GM19397 (cell line): Measurements from ENCODE around the gene CMPK2.
"Not testable (repeated sequence)": the region's sequence is repeated elsewhere in the genome, so short reads cannot be mapped to it uniquely, and the experiment has no call there.

ENCODE experiments used
- ATAC-seq: cut with Tn5 transposase; IDR thresholded peaks from one replicate; pipeline ENCODE4 v1.9.1; 2021; ENCODE audit warnings: mild to moderate bottlenecking, moderate library complexity; ENCODE audit not compliant: unreplicated experiment

Gene CMPK2

GRCh38 chr2:6865346-6866274 is at the start of gene CMPK2:
Gene CMPK2 (minus strand): TSS chr2:6865907. CDS start chr2:6865696, 211 bp downstream.
- ATAC-seq: peak; percentile 76

DNA sequence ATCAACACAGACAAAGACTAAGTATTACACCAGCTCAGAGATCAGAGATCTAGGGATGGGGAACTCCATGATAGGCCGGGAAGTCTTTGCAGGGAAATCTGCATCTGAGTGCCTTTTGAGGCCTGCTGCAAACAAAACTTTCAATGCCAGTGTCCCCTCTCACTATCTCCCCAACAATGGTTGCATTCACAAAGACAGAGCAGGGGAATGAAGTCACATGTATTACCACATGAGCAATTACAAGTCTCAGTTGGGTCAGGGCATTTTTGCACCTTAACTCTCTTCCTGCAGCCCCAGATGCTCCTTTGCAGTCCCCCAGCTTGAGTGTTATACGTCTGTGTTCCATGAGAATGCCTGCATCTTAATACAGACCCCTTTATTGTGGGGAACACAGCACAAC is 49.7 kb upstream of the CMPK2 start:
- ATAC-seq: no peak

DNA sequence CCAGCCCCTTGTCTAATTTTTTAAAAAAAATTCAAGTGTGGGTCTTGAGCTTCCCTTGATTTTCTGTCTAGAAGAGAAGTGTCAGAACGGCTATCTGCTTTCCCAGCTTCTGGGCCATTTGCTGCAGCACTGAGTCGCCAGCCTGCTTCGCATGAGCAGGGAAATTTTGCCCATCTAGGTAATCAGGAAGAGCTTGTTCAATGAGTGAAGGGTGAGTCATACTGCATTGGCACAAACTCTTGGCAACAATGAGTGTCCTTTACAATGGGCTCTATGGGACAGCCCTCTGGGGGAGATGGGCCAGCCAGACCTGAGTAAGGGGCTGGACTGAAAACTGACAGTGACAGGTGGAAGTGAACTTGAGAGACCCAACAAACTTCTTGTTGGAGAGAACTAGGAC is 49.1 kb upstream of the CMPK2 start:
- no peak for ATAC-seq

DNA sequence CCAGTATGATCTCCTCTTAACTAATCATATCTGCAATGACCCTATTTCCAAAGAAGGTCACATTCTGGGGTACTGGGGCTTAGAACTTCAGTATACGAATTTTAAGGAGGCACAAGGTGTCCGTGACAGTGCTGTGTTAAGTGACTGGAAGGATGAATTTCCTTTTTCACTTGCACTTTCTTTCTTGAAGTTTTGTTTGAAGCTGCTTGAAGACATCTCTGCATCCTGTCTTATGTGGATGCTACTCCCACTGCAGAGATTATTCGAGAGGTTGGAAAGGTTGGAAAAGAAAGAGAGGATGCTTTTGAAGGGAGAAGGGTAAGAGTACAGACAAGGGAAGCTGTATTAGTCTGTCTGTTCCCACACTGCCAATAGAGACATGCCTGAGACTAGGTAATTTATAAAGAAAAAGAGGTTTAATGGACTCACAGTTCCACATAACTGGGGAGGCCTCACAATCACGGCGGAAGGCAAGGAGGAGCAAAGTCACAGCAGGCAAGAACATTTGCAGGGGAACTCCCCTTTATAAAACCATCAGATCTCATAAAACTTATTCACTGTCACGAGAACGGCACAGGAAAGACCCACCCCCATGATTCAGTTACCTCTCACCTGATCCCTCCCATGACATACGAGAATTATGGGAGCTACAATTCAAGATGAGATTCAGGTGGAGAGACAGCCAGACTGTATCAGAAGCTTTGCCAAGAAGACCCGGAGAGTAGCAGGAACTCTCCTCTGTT is 47.9 kb upstream of the CMPK2 start:
- ATAC-seq: no peak

- ATAC-seq: no peak
Observed at GRCh38 chr2:6911721-6912120, 46.0 kb upstream of the CMPK2 start.

GRCh38 chr2:6909431-6910385 is 44.0 kb upstream of the CMPK2 start:
- peak; percentile 98 for ATAC-seq

- ATAC-seq: no peak
Observed at GRCh38 chr2:6908291-6908690, 42.6 kb upstream of the CMPK2 start.

DNA sequence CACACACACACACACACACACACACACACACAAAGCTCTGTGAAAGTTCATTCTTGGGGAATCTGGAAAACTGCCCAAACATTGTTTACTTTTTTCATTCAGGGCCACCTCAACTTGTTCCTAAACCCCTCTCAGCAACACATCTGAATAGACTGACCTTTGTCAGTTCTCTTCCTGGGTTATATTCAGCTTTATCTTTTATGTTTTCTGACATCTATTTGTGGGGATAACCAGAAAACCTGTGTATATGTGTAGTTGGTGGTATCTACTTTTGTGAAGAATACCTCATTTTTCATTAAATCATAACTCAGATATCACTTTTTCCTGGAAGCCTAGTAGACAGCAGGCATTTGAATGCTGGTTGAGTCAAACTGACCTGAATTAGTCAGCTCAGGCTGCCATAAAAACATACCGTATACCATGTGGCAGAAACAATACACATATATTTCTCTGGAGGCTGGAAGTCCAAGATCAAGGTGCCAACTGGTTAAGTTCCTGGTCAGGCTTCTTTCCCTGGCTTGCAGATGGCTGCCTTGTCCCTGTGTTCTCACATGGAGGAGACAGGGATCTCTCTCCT is 40.5 kb upstream of the CMPK2 start:
- no peak for ATAC-seq

- ATAC-seq: no peak
Observed at GRCh38 chr2:6905668-6906067, 40.0 kb upstream of the CMPK2 start.

DNA sequence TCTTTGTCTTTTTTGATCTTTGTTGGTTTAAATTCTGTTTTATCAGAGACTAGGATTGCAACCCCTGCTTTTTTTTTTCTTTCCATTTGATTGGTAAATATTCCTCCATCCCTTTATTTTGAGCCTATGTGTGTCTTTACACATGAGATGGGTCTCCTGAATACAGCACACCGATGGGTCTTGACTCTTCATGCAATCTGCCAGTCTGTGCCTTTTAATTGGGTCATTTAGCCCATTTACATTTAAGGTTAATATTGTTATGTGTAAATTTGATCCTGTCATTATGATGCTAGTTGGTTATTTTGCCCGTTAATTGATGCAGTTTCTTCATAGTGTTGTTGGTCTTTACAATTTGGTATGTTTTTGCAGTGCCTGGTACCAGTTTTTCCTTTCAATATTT is 36.9 kb upstream of the CMPK2 start:
- not testable (repeated sequence) for ATAC-seq

GRCh38 chr2:6896930-6897759 is 31.4 kb upstream of the CMPK2 start:
- ATAC-seq: no peak

GRCh38 chr2:6893876-6894482 is 28.3 kb upstream of the CMPK2 start:
- no peak for ATAC-seq

DNA sequence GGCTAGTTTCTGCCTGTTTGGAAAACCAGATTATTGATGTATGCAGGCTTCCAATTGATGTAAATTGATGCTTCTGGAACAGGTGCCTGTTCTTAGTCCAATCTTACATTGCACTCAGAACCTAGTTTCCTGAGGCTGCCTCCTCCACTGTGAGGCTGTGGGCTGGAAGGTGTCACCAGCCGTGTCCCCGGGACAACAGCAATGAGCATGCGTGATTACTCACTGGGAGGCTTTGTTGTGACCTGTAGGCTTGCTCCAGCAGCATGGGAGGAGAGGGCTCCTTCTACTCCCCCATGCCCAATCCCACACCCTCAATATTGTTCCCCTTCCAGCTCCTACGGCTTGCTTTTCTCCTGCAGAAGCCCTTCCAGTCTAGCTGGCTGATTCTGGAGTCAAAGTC is 23.0 kb upstream of the CMPK2 start:
- no peak for ATAC-seq

DNA sequence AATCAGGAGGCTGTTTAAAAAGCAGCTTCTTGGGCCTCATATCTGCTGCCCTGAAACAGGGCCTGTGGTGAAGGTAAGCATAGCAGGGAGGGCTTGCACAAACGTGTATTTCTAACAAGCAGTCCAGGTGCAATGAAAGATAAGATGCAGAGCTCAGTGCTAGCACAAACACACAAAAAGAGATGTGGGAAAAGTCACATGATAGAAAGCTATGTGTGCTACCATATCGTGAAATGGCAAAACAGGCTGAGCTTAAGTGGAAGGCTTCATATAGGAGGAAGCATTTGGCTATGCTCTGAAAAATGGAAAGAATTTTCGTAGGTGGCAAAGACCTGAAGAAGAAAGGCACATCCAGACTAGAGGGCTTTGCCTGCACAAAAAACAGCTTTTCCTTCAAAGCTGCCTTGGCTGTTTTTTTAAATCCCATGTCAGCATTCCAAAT is 22.1 kb upstream of the CMPK2 start:
- no peak for ATAC-seq

- no peak for ATAC-seq
Observed at GRCh38 chr2:6885968-6886367, 20.3 kb upstream of the CMPK2 start.

GRCh38 chr2:6885551-6885950 is 19.8 kb upstream of the CMPK2 start:
- ATAC-seq: no peak

GRCh38 chr2:6883448-6884122 is 17.9 kb upstream of the CMPK2 start:
- no peak for ATAC-seq

DNA sequence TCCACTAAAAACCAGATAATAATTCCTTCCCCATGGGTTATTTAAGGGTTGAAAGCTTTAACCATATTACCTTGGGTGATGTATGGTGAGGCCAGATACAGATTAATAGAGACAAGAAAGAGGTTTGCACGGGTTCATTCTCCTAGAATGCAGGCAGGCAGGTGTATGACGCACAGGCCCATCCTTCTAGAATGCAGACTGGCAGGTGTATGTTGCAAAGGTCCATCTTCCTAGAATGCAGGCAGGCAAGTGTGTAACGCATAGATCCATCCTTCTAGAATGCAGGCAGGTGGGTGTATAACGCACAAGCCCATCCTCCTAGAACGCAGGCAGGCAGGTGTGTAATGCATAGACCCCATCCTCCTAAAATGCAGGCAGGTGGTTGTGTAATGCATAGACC is 15.8 kb upstream of the CMPK2 start:
- no peak for ATAC-seq

DNA sequence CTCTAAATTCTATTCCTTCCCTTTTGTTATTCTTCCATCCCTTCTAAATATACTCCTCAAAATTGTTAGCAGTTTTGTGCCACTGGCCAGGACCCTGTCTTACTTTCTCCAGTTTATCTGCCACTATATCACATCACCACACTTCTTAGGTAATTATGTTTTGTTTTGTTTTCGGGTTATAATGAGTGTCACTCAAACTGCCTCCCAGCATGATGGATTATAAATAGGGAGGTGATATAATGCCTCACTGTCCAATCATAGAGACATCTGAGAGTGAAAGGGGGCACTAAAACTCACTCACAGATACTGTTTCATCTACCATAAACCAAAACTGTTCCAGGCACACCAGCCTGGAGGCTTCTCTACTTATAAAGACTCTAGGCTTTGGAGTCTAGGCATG is 15.3 kb upstream of the CMPK2 start:
- no peak for ATAC-seq
